Thyroid gland (tissue), 4 donors: ENCODE data around the gene SLC25A29.
"Not testable (repeated sequence)": the region's sequence is repeated elsewhere in the genome, so short reads cannot be mapped to it uniquely, and the experiment has no call there.

Experiments
- CTCF ChIP-seq, 6 experiments: fragments of 200-600 bp in 3 of 6; fragments of 450-650 bp in 3 of 6; sonication (generic) in 3 of 6; IDR thresholded peaks; one replicate each; pipeline ENCODE4 v1.5.1; 2016 to 2019; ENCODE audit warnings: antibody characterized with exemption in 6 of 6, mild to moderate bottlenecking in 2 of 6, inconsistent platforms in 1 of 6, moderate library complexity in 1 of 6
- POLR2A ChIP-seq, 2 donors: fragments of 450-650 bp; IDR thresholded peaks; one replicate each; pipeline ENCODE4 v1.6.1; 2017; ENCODE audit warnings: antibody characterized with exemption in 2 of 2, mild to moderate bottlenecking in 2 of 2, moderate library complexity in 1 of 2

- TF ChIP-seq CTCF, POLR2A (IDR thresholded peaks at IDR 0.05): not testable (repeated sequence)
These were observed 2.2 kb upstream of the SLC25A29 start for GRCh38 chr14:100308427-100308792.
